VCaP (cell line): Measurements from ENCODE around the gene BORA.

Experiments used
- H3K27ac ChIP-seq: fragments of 450-650 bp; 2 replicates; pipeline ENCODE4 v1.5.1; 2017
- TF ChIP-seq, protein P1 (sequence below): fragments of 450-650 bp; conservative IDR thresholded peaks from 2 replicates; pipeline ENCODE4 v1.5.1; 2017; ENCODE audit warnings: mild to moderate bottlenecking, moderate library complexity

The BORA gene

DNA sequence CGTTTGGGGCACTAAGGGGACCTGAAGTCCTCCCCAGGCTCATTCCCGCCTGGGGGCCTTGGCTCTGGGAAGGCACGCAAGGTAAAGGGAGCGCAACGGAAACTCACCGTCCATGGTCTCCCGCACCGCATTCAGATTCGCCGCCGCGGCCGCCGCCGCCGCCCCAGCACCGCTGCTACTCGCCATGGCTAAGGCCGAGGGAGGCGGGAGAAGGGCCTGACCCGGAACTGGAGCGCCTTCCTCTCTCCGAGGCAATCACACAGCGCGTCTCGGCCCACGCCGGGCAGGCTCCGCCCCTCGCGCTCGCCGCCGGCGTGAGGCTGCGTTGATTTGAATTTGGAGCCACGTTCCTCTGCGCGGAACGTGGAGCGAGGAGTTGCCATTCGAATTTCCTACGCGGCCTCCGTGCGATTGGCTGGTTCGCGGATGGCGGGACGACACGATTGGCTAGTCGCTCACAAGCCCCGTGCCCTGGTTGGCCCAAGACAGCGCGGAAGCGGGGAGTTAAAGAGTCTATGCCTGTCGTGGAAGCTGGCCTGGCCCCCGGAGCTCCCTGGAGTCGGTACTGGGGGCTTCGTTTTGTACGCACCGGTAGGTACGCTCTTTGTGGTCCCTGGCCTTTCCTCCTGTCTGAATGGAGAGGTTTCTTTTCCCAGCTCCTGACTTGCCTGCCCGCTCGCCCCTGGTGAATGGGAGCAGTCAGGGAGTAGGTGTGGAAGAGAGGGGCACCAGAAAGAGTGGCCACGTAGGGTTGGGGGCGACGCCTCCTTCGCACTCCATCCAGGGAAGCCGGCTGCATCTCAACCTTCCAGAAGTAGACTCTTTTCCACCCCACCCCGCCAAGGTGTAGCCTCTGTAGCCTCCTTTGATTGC is at the start of gene BORA, which contains the start of gene MZT1:
BORA (plus strand) TSS at position 507 of the 873 bp plus-strand sequence. CDS start 1,018 bp downstream, outside the sequence.
MZT1 (minus strand) TSS at position 213 of the 873 bp plus-strand sequence; CDS start at position 186, 27 bp downstream.
- peak within 1 kb of the TSS; percentile 31; the same call in 1 of the 2 replicates for H3K27ac ChIP-seq
- TF ChIP-seq, protein P1, sequence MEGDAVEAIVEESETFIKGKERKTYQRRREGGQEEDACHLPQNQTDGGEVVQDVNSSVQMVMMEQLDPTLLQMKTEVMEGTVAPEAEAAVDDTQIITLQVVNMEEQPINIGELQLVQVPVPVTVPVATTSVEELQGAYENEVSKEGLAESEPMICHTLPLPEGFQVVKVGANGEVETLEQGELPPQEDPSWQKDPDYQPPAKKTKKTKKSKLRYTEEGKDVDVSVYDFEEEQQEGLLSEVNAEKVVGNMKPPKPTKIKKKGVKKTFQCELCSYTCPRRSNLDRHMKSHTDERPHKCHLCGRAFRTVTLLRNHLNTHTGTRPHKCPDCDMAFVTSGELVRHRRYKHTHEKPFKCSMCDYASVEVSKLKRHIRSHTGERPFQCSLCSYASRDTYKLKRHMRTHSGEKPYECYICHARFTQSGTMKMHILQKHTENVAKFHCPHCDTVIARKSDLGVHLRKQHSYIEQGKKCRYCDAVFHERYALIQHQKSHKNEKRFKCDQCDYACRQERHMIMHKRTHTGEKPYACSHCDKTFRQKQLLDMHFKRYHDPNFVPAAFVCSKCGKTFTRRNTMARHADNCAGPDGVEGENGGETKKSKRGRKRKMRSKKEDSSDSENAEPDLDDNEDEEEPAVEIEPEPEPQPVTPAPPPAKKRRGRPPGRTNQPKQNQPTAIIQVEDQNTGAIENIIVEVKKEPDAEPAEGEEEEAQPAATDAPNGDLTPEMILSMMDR: no peak

DNA sequence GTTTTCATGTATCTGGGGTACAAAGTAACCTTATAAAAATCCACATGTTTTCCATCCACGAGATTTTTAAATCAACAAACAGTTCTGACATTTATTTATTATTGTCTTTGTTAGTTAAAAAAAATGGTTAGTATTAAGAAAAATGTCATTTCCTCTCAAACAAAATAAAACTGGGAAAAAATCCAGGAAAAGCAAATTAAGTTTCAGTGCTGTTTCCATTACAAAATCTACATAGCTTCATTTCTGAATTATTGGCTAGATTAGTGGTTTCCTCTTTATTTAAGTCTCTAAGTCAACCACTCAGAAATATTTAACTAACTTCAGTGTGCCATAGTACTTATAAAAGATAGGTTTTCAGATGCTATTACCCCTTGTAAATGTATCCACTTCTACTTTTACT is 49.4 kb upstream of the BORA start:
- H3K27ac ChIP-seq: no peak overlapping the region
- TF ChIP-seq, protein P1: no peak

DNA sequence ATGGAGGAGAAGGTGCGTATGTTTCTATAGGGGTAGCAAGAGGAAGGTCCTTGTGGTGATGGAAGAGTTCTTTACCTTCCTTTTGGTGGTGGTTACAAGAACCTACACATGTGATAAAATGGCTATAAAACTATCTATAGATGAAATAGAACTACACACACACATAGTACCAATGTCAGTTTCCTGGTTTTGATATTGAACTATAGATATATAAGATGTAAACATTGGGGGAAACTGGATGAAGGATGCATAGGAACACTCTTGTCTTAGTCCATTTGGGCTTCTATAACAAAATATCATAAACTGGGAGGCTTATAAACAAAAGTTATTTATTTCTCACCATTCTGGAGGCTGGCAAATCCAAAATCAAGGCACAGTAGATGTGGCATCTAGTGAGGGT is 47.4 kb upstream of the BORA start:
- H3K27ac ChIP-seq: no peak overlapping the region
- TF ChIP-seq, protein P1: no peak

DNA sequence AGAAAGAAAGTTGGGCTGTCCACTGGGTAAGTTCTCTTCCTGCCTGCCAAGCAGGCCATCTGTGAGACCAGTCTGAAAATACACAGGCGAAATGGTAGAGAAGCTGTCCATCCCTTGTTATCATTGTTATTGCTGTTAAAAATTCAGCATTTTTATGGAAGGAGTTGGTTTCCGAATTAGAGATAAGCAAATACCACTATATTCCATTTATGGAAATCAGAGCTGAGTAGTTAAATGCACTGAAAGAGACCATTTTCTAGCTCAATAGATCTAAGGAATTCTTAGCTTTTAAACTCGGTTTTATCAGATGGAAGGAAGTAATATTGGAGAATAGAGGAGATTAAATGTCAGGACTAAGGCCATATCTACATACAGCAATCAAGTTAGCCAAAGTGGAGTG is 41.0 kb upstream of the BORA start:
- H3K27ac ChIP-seq: no peak overlapping the region
- TF ChIP-seq, protein P1: no peak

DNA sequence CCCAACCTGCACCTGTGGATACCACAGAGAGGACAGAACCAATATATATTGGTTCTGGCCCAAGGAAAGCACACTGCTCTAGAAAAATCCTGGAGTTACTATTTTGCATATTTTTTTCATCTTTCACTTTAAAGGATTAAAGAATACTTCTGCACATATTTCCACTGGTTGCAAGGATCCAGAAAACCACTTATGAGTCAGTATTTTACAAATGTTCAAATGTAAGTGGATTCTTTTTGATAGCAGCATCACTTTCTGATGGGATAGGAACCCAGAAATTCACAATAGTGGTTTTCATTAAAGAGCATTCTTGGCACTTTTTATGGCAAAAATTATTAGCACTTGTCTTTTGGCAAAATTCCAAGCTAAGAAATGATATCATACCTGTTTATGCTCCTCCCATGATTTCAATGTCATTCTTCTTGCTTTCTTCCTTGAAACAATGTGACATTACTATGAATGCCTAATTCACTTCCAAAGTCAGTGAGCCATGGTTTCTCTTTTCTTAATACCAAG is 38.5 kb upstream of the BORA start:
- H3K27ac ChIP-seq: no peak overlapping the region
- TF ChIP-seq, protein P1: no peak

DNA sequence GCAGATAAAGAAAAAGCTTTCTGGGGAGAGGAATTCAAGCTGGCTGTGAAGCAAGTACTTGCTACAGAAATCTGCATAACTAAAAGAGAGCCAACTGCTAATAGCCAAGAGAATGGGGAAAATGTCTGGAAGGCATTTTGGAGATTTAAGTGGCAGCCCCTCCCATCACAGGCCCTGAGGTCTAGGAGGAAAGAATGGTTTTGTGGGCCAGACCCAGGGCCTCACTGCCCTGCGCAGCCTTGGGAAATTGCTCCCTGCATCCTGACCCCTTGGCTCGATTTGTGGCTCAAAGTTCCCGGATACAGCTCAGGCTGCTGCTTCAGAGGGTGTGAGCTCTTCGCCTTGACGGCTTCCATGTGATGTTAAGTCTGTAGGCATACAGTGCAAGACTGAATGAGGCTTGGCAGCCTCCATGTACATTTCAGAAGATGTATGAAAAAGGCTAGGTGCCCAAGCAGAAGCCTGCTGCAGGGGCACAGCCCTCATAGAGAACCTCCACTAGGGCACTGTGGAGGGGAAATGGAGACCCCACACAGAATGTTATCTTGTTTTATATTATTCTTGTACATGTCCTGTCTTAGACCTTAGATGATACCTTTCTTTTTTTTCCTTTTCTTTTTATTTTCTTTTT is 34.7 kb upstream of the BORA start:
- TF ChIP-seq, protein P1: no peak
- no peak overlapping the region for H3K27ac ChIP-seq

DNA sequence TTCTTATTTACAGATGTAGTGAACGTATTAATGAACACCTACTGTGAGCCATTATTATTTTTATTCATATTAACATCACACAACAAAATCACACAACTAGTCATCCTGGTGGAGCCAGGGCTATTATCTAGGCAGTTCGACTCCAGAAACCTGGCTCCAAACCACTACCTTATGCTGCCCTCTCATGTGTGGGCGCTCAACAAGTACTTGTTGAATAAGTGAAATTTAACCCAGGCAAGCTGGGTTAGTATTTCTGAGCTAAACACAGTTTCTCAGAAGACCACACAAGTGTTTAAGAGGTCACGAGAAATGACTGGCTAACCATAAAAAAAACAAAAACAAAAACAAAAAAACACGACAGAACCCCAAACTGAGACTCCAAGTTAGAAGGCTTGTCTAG is 33.9 kb upstream of the BORA start:
- H3K27ac ChIP-seq: no peak overlapping the region
- TF ChIP-seq, protein P1: no peak
